Osteoblast (primary cell): ENCODE data around the gene NCBP2L. TPM values are rescaled to one million over a fixed set of nuclear protein-coding genes. Genes with fewer than 3 reads are reported as not detected.

Experiments
- DNase-seq: peaks from one replicate; pipeline ENCODE4 v3.0.0; 2011; ENCODE audit warnings: low spot score, mixed read lengths; ENCODE audit not compliant: insufficient read length; ENCODE audit errors: missing footprints
- H2AFZ ChIP-seq: 2 replicates; pipeline ENCODE4 v1.6.0; 2011; ENCODE audit warnings: mild to moderate bottlenecking, low read length
- H3K27ac ChIP-seq: 2 replicates; pipeline ENCODE4 v1.5.1; 2011; ENCODE audit warnings: mild to moderate bottlenecking, low read depth, low read length, moderate library complexity
- H3K27me3 ChIP-seq: 2 replicates; pipeline ENCODE4 v1.6.0; 2012; ENCODE audit warnings: mild to moderate bottlenecking, control low read depth, inconsistent platforms, low read length, moderate library complexity; ENCODE audit not compliant: insufficient read depth
- H3K36me3 ChIP-seq: 2 replicates; pipeline ENCODE4 v1.5.1; 2011; ENCODE audit warnings: mild to moderate bottlenecking, low read length, control low read depth, moderate library complexity; ENCODE audit not compliant: insufficient read depth
- H3K4me1 ChIP-seq: 2 replicates; pipeline ENCODE4 v1.5.1; 2011; ENCODE audit warnings: mild to moderate bottlenecking, low read length, control low read depth, moderate library complexity; ENCODE audit not compliant: insufficient read depth
- H3K4me2 ChIP-seq: 2 replicates; pipeline ENCODE4 v1.6.0; 2011; ENCODE audit warnings: mild to moderate bottlenecking, low read length; ENCODE audit not compliant: insufficient read depth
- H3K4me3 ChIP-seq: fragments of 200-600 bp; sonication (generic); 3 replicates; pipeline ENCODE4 v1.5.1; 2012; ENCODE audit warnings: mild to moderate bottlenecking, low read length, inconsistent platforms; ENCODE audit not compliant: insufficient read depth
- H3K79me2 ChIP-seq: 2 replicates; pipeline ENCODE4 v1.6.0; 2012; ENCODE audit warnings: mild to moderate bottlenecking, low read length, control low read depth, inconsistent platforms; ENCODE audit not compliant: insufficient read depth
- H3K9me3 ChIP-seq: 2 replicates; pipeline ENCODE4 v1.5.1; 2011; ENCODE audit warnings: low read depth, low read length, control low read depth
- H4K20me1 ChIP-seq: 2 replicates; pipeline ENCODE4 v1.6.0; 2012; ENCODE audit warnings: mild to moderate bottlenecking, low read length, control low read depth; ENCODE audit not compliant: insufficient read depth
- total RNA-seq: library from RNA; depleted of rRNA; stranded (reverse); fragments of >200 nt; gene quantifications from 2 replicates; pipeline ENCODE4 v1.2.3, GENCODE V29; 2012
- TF ChIP-seq, protein P1 (sequence below): IDR thresholded peaks from 2 replicates; pipeline ENCODE4 v1.5.1; 2011; ENCODE audit warnings: mild to moderate bottlenecking, low read depth, low read length, moderate library complexity; ENCODE audit errors: extremely low read depth

Gene NCBP2L
- total RNA-seq, 1 donor, result not detected

DNA sequence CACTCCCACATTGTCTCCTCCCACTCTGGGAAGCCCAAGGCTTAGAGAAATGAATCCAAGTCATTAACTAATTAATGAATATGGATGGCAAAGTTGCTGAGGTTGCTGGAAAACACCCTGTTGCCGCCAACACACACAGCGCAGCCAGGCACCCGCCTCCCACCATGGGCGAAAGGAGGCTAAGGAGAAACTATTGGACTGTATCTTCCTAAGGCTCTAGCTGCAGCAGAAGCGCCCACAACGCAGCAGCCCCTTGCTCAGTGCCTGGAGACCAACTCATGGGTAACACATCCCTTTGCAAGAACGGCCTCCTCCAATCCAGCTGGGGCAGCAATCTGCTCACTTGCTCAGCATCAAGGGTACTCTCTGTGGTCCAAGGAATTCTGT, 36.1 kb upstream of the NCBP2L start:
- H2AFZ ChIP-seq, result no peak overlapping the region
- DNase-seq, result no peak
- no peaks in the 10 kb centered on the region for H3K36me3 ChIP-seq
- H3K9me3 ChIP-seq, result no peaks in the 10 kb centered on the region
- no peaks in the 10 kb centered on the region for H4K20me1 ChIP-seq
- H3K27ac ChIP-seq, result no peak overlapping the region
- H3K79me2 ChIP-seq, result no peaks in the 10 kb centered on the region
- H3K4me1 ChIP-seq, result peaks cover 3% of the 10 kb centered on the region
- peaks cover 41% of the 10 kb centered on the region for H3K27me3 ChIP-seq
- peak overlapping the region; percentile 37 for H3K4me2 ChIP-seq
- no peak overlapping the region for H3K4me3 ChIP-seq
- TF ChIP-seq, protein P1, sequence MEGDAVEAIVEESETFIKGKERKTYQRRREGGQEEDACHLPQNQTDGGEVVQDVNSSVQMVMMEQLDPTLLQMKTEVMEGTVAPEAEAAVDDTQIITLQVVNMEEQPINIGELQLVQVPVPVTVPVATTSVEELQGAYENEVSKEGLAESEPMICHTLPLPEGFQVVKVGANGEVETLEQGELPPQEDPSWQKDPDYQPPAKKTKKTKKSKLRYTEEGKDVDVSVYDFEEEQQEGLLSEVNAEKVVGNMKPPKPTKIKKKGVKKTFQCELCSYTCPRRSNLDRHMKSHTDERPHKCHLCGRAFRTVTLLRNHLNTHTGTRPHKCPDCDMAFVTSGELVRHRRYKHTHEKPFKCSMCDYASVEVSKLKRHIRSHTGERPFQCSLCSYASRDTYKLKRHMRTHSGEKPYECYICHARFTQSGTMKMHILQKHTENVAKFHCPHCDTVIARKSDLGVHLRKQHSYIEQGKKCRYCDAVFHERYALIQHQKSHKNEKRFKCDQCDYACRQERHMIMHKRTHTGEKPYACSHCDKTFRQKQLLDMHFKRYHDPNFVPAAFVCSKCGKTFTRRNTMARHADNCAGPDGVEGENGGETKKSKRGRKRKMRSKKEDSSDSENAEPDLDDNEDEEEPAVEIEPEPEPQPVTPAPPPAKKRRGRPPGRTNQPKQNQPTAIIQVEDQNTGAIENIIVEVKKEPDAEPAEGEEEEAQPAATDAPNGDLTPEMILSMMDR, result no peak

DNA sequence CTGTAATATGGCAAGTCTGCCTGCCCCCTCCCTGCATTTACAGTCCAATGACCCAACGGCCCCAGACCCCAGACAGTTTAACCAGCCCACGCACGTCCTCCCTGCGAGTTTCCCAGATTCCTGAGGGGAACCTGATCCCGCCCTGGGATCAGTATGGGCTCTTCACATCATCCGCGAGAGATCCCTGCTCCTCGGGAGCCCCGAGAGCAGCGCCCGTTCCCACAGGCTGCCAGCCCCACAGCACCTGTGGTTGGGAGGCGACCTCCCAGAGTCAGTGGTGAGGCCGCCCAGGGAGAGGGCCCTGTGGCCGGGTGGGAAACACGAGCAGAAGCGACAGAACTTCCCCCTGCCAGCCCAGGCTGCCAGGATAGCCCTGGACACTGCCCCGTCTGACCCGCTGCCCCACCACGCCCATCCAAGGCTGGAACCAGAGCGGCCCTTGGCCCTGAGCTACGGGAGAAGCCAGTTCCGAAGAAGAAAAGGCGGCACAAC, 34.8 kb upstream of the NCBP2L start:
- TF ChIP-seq, protein P1, result no peak
- H4K20me1 ChIP-seq, result no peaks in the 10 kb centered on the region
- peaks cover 4% of the 10 kb centered on the region for H3K4me1 ChIP-seq
- no peaks in the 10 kb centered on the region for H3K36me3 ChIP-seq
- no peaks in the 10 kb centered on the region for H3K79me2 ChIP-seq
- peak overlapping the region; percentile 61 for H2AFZ ChIP-seq
- peak overlapping the region; percentile 37 for H3K4me2 ChIP-seq
- no peak overlapping the region for H3K27ac ChIP-seq
- peaks cover 41% of the 10 kb centered on the region for H3K27me3 ChIP-seq
- H3K4me3 ChIP-seq, result no peak overlapping the region
- DNase-seq, result no peak
- no peaks in the 10 kb centered on the region for H3K9me3 ChIP-seq

DNA sequence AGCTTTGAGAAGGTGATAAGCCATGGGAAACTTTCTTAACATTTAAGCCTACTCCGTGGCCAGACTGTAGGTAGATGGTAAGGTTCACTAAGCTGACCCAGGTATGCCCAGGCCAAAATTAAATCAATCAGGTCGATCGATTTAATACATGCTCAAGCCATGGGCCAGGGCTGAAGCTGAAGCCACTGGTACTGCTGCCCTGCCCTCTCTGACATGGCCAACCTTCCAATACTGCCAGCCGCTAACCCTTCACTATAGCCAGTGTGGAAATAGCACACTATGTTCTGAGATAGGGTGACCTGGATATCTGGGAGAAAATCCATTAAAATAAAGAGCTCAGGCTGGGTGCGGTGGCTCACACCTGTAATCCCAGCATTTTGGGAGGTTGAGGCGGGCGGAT, 33.5 kb upstream of the NCBP2L start:
- Histone ChIP-seq H3K9me3 (no peaks in the 10 kb centered on the region), H2AFZ (no peak overlapping the region), H3K4me2 (no peak overlapping the region), H4K20me1 (no peaks in the 10 kb centered on the region), H3K79me2 (no peaks in the 10 kb centered on the region), H3K27ac (no peak overlapping the region), H3K36me3 (no peaks in the 10 kb centered on the region), H3K4me3 (no peak overlapping the region), H3K27me3 (peaks cover 41% of the 10 kb centered on the region), H3K4me1 (peaks cover 6% of the 10 kb centered on the region)
- no peak for DNase-seq
- TF ChIP-seq, protein P1, result no peak

DNA sequence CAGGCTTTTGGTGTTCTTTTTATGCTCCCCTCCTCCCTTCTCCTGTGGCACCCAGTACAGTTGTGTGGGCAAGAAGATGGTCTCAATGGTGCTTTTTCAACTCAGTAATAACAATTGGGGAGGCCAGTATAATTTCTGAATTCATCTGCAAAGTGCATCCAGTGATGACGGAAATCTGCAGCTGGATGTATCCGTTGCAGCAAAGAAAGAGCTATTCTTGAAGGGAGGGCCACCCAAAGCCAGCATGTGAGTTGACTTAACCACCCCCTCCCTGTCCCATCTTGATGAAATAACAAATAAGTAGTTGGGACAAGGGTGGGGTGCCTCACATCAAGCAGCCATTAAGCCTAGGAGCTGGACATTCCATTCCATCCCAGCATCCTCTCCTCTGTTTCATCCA, 32.7 kb upstream of the NCBP2L start:
- no peak overlapping the region for H3K4me2 ChIP-seq
- TF ChIP-seq, protein P1, result no peak
- no peaks in the 10 kb centered on the region for H3K36me3 ChIP-seq
- peaks cover 44% of the 10 kb centered on the region for H3K27me3 ChIP-seq
- H3K9me3 ChIP-seq, result no peaks in the 10 kb centered on the region
- H3K27ac ChIP-seq, result no peak overlapping the region
- no peaks in the 10 kb centered on the region for H3K79me2 ChIP-seq
- H3K4me1 ChIP-seq, result peaks cover 6% of the 10 kb centered on the region
- H2AFZ ChIP-seq, result no peak overlapping the region
- no peak overlapping the region for H3K4me3 ChIP-seq
- no peaks in the 10 kb centered on the region for H4K20me1 ChIP-seq
- no peak for DNase-seq
